ENCODE measurements around the gene ATP5F1C. TPM values are rescaled to one million over a fixed set of nuclear protein-coding genes. Genes with fewer than 3 reads are reported as not detected.

The ATP5F1C gene
- 267 to 346 TPM (median 298 TPM) in 5 replicates for total RNA-seq (2022; extraction: Qiagen RNA extraction)

GRCh38 chr10:7787857-7788638, at the start of gene ATP5F1C, which contains the start of gene KIN:
Gene ATP5F1C (plus strand): TSS chr10:7788177. CDS start chr10:7788208, 31 bp downstream.
Gene KIN (minus strand): TSS chr10:7787993. CDS start chr10:7787933, 60 bp downstream.

GRCh38 chr10:7818295-7819120, 30.5 kb downstream of the ATP5F1C start, which contains the start of gene TAF3:
Gene TAF3 (plus strand): TSS chr10:7818505. CDS start chr10:7818710, 205 bp downstream.

Other genes with a start within 250 kb of the ATP5F1C start
- 0.03 to 0.12 TPM (median 0.10 TPM) in 5 replicates for gene ITIH5, start 121.2 kb upstream of the ATP5F1C start, total RNA-seq (2022; extraction: Qiagen RNA extraction)
- 0.23 to 0.31 TPM (median 0.28 TPM) in 5 replicates for gene ITIH2, start 84.9 kb upstream of the ATP5F1C start, total RNA-seq (2022; extraction: Qiagen RNA extraction)
- gene KIN, start 184 bp upstream of the ATP5F1C start, total RNA-seq (2022; extraction: Qiagen RNA extraction): 11.4 to 14.1 TPM (median 13.8 TPM) in 5 replicates
- 6.7 to 7.4 TPM (median 7.1 TPM) in 5 replicates for gene TAF3, start 30.3 kb downstream of the ATP5F1C start, total RNA-seq (2022; extraction: Qiagen RNA extraction)